GM23248 (cell line): ENCODE measurements around the gene CCDC121. TPM values are rescaled to one million over a fixed set of nuclear protein-coding genes. Genes with fewer than 3 reads are reported as not detected.

ENCODE experiments used
- DNase-seq: peaks from one replicate; pipeline ENCODE4 v3.0.0-alpha.2; 2015
- H2AFZ ChIP-seq: fragments of 200-600 bp; sonication (generic); 2 replicates; pipeline ENCODE4 v1.6.1; 2016; ENCODE audit warnings: antibody characterized with exemption
- H3F3A ChIP-seq: fragments of 200-600 bp; sonication (generic); 2 replicates; pipeline ENCODE4 v1.6.1; 2016; ENCODE audit warnings: mild to moderate bottlenecking, antibody characterized with exemption, mixed run types; ENCODE audit not compliant: insufficient read depth
- H3K27ac ChIP-seq: fragments of 200-600 bp; sonication (generic); 2 replicates; pipeline ENCODE4 v1.5.1; 2016; ENCODE audit warnings: mild to moderate bottlenecking
- H3K27me3 ChIP-seq: fragments of 200-600 bp; sonication (generic); replicated peaks from 2 replicates; pipeline ENCODE4 v1.6.1; 2016; ENCODE audit warnings: mild to moderate bottlenecking; ENCODE audit not compliant: insufficient read depth
- H3K36me3 ChIP-seq: fragments of 200-600 bp; sonication (generic); 2 replicates; pipeline ENCODE4 v1.6.1; 2016; ENCODE audit warnings: low read depth, mild to moderate bottlenecking
- H3K4me1 ChIP-seq: fragments of 200-600 bp; sonication (generic); 2 replicates; pipeline ENCODE4 v1.6.1; 2016; ENCODE audit warnings: mild to moderate bottlenecking; ENCODE audit not compliant: insufficient read depth
- H3K4me2 ChIP-seq: fragments of 200-600 bp; sonication (generic); one replicate; pipeline ENCODE4 v1.6.1; 2016; ENCODE audit warnings: mild to moderate bottlenecking; ENCODE audit not compliant: unreplicated experiment
- H3K4me3 ChIP-seq: fragments of 200-600 bp; sonication (generic); 2 replicates; pipeline ENCODE4 v1.5.1; 2016; ENCODE audit warnings: mild to moderate bottlenecking
- H3K79me2 ChIP-seq: fragments of 200-600 bp; sonication (generic); 2 replicates; pipeline ENCODE4 v1.6.1; 2016; ENCODE audit warnings: mild to moderate bottlenecking; ENCODE audit not compliant: insufficient read depth
- H3K9ac ChIP-seq: fragments of 200-600 bp; sonication (generic); 2 replicates; pipeline ENCODE4 v1.6.1; 2016; ENCODE audit warnings: mild to moderate bottlenecking
- H3K9me2 ChIP-seq: fragments of 200-600 bp; sonication (generic); 2 replicates; pipeline ENCODE4 v1.6.1; 2016; ENCODE audit warnings: mixed run types, mild to moderate bottlenecking, moderate library complexity; ENCODE audit not compliant: insufficient read depth
- H3K9me3 ChIP-seq: fragments of 200-600 bp; sonication (generic); one replicate; pipeline ENCODE4 v1.6.1; 2017; ENCODE audit warnings: low read depth
- H4K20me1 ChIP-seq: fragments of 200-600 bp; sonication (generic); 2 replicates; pipeline ENCODE4 v1.6.0; 2016; ENCODE audit not compliant: insufficient read depth
- EZH2 ChIP-seq: fragments of 200-600 bp; sonication (generic); IDR thresholded peaks from 2 replicates; pipeline ENCODE4 v1.6.1; 2018; ENCODE audit warnings: antibody characterized with exemption, mild to moderate bottlenecking; ENCODE audit not compliant: insufficient read depth, poor library complexity, severe bottlenecking
- EZH2phosphoT487 ChIP-seq: fragments of 200-600 bp; sonication (generic); IDR thresholded peaks from 2 replicates; pipeline ENCODE4 v1.6.1; 2018; ENCODE audit warnings: antibody characterized with exemption, moderate library complexity, mild to moderate bottlenecking, low read depth; ENCODE audit not compliant: insufficient read depth
- WGBS, 2 experiments: methylation state at CpG; one replicate each; pipeline ENCODE4 v1.1.6; 2015 to 2017; ENCODE audit warnings: low lambda C conversion rate in 2 of 2, low coverage in 1 of 2; ENCODE audit errors: missing lambda C conversion rate in 2 of 2; 5-methylcytosine and 5-hydroxymethylcytosine counted together
- in situ Hi-C: fragments of 300-500 bp; cut with MboI; formaldehyde crosslinking; loops from 2 replicates; pipeline ENCODE4 v1.15.0; 2020
- polyA plus RNA-seq: library from polyadenylated mRNA; unstranded; fragments of >200 nt; fragmentation: Nextera tagmentation; extraction: Ambion mirVana; gene quantifications from 2 replicates; pipeline ENCODE4 v1.2.1, GENCODE V29; 2016
- total RNA-seq: library from RNA; depleted of rRNA; stranded (reverse); fragments of >200 nt; shearing (Covaris generic); gene quantifications from 2 replicates; pipeline ENCODE4 v1.2.3, GENCODE V29; 2014; rRNA removed

The CCDC121 gene
- total RNA-seq (1.6 and 3.4 TPM in 2 replicates), polyA plus RNA-seq (0.50 and 0.87 TPM in 2 replicates)

GRCh38 chr2:27628767-27629709 lies at the start of gene CCDC121, which contains the start of gene GPN1:
TSS of gene CCDC121 (minus strand) at chr2:27629012. CDS start at chr2:27627799, 1,213 bp downstream.
TSS of gene GPN1 (plus strand) at chr2:27629050. CDS start at chr2:27629059, 9 bp downstream.
- Histone ChIP-seq H3K27ac (peak within 1 kb of the TSS; percentile 87), H3K9me3 (no peaks in the 10 kb centered on the region), H3F3A (peaks cover 20% of the 10 kb centered on the region), H4K20me1 (no peaks in the 10 kb centered on the region), H3K4me3 (peak within 1 kb of the TSS; percentile 87), H3K9ac (peak within 1 kb of the TSS; percentile 92), H3K4me1 (peaks cover 16% of the 10 kb centered on the region), H3K79me2 (peaks cover 10% of the 10 kb centered on the region), H3K36me3 (peaks cover 22% of the 10 kb centered on the region), H3K27me3 (no peaks in the 10 kb centered on the region), H3K4me2 (peak within 1 kb of the TSS; percentile 96), H2AFZ (peak within 1 kb of the TSS; percentile 92), H3K9me2 (no peaks in the 10 kb centered on the region)
- 0 to 1% methylated on average over 44 of the region's 44 CpGs for WGBS, 2 experiments
- peak; percentile 98 for DNase-seq
- TF ChIP-seq EZH2phosphoT487, result no peak
- TF ChIP-seq EZH2, result no peak
- in situ Hi-C loops, result no loop called here

GRCh38 chr2:27672723-27673486 lies 44.1 kb upstream of the CCDC121 start:
- no peaks in the 10 kb centered on the region for H3K9me3 ChIP-seq
- no peaks in the 10 kb centered on the region for H3K9me2 ChIP-seq
- no peak overlapping the region for H3K4me3 ChIP-seq
- H3K79me2 ChIP-seq, result 0 out of 2 replicates have a peak, but pooled peaks cover 5% of the 10 kb centered on the region
- no peaks in the 10 kb centered on the region for H3F3A ChIP-seq
- no peaks in the 10 kb centered on the region for H3K4me1 ChIP-seq
- WGBS, 2 experiments, result 84% methylated on average over 5 of the region's 5 CpGs
- no peak overlapping the region for H3K9ac ChIP-seq
- H4K20me1 ChIP-seq, result no peaks in the 10 kb centered on the region
- H2AFZ ChIP-seq, result no peak overlapping the region
- H3K27ac ChIP-seq, result no peak overlapping the region
- DNase-seq, result no peak
- no peak overlapping the region for H3K4me2 ChIP-seq
- in situ Hi-C loops, result no loop called here
- TF ChIP-seq EZH2 (no peak), EZH2phosphoT487 (no peak)
- H3K27me3 ChIP-seq, result no peaks in the 10 kb centered on the region
- H3K36me3 ChIP-seq, result peaks cover 51% of the 10 kb centered on the region

GRCh38 chr2:27671235-27671634 lies 42.4 kb upstream of the CCDC121 start:
- no peak for DNase-seq
- Histone ChIP-seq H3K27me3 (no peaks in the 10 kb centered on the region), H3K79me2 (0 out of 2 replicates have a peak, but pooled peaks cover 5% of the 10 kb centered on the region), H3K9me2 (no peaks in the 10 kb centered on the region), H3K4me3 (no peak overlapping the region), H3K9ac (no peak overlapping the region), H3F3A (no peaks in the 10 kb centered on the region), H3K9me3 (no peaks in the 10 kb centered on the region), H3K36me3 (peaks cover 45% of the 10 kb centered on the region), H4K20me1 (no peaks in the 10 kb centered on the region), H3K4me2 (no peak overlapping the region), H3K4me1 (no peaks in the 10 kb centered on the region), H3K27ac (no peak overlapping the region), H2AFZ (no peak overlapping the region)
- in situ Hi-C loops, result no loop called here
- TF ChIP-seq EZH2, result no peak
- 94 to 95% methylated on average over 4 of the region's 4 CpGs for WGBS, 2 experiments

- no peaks in the 10 kb centered on the region for H3F3A ChIP-seq
- 90 to 100% methylated on average over 1 of the region's 1 CpG for WGBS, 2 experiments
- no peaks in the 10 kb centered on the region for H4K20me1 ChIP-seq
- H3K27ac ChIP-seq, result no peak overlapping the region
- in situ Hi-C loops, result no loop called here
- H3K9ac ChIP-seq, result no peak overlapping the region
- H2AFZ ChIP-seq, result no peak overlapping the region
- no peak overlapping the region for H3K4me3 ChIP-seq
- H3K36me3 ChIP-seq, result peaks cover 35% of the 10 kb centered on the region; the same call in 1 of the 2 replicates
- no peaks in the 10 kb centered on the region for H3K27me3 ChIP-seq
- peaks cover 19% of the 10 kb centered on the region for H3K4me1 ChIP-seq
- no peaks in the 10 kb centered on the region for H3K9me2 ChIP-seq
- no peaks in the 10 kb centered on the region for H3K9me3 ChIP-seq
- DNase-seq, result no peak
- peaks cover 33% of the 10 kb centered on the region for H3K79me2 ChIP-seq
- TF ChIP-seq EZH2, result no peak
- no peak for TF ChIP-seq EZH2phosphoT487
- no peak overlapping the region for H3K4me2 ChIP-seq
Observed at GRCh38 chr2:27667446-27667845, 38.6 kb upstream of the CCDC121 start.
